ENCODE results near the gene DCTD.

The DCTD gene

GRCh38 chr4:182859730-182860129 lies 57.5 kb downstream of the DCTD start:
- no peaks in the 10 kb centered on the region for H3K27me3 ChIP-seq (ENCODE audit: control insufficient read depth, insufficient read depth, low read length)
- no peak overlapping the region for H3K4me3 ChIP-seq (ENCODE audit: low read length)
- H3K36me3 ChIP-seq (ENCODE audit: control insufficient read depth, insufficient read depth, low read length) = no peaks in the 10 kb centered on the region
- H3K4me1 ChIP-seq (ENCODE audit: control insufficient read depth, insufficient read depth, low read length) = peaks cover 22% of the 10 kb centered on the region
- no peak overlapping the region for H3K9ac ChIP-seq (ENCODE audit: low read length)
- H3K9me3 ChIP-seq (ENCODE audit: control insufficient read depth, low read length) = peaks cover 6% of the 10 kb centered on the region

GRCh38 chr4:182858711-182859110 lies 58.5 kb downstream of the DCTD start:
- no peaks in the 10 kb centered on the region for H3K27me3 ChIP-seq (ENCODE audit: control insufficient read depth, insufficient read depth, low read length)
- H3K4me1 ChIP-seq (ENCODE audit: control insufficient read depth, insufficient read depth, low read length) = peaks cover 19% of the 10 kb centered on the region
- H3K9ac ChIP-seq (ENCODE audit: low read length) = no peak overlapping the region
- peaks cover 6% of the 10 kb centered on the region for H3K9me3 ChIP-seq (ENCODE audit: control insufficient read depth, low read length)
- H3K4me3 ChIP-seq (ENCODE audit: low read length) = no peak overlapping the region
- H3K36me3 ChIP-seq (ENCODE audit: control insufficient read depth, insufficient read depth, low read length) = no peaks in the 10 kb centered on the region

- H3K4me3 ChIP-seq (ENCODE audit: low read length) = no peak overlapping the region
- peaks cover 6% of the 10 kb centered on the region for H3K9me3 ChIP-seq (ENCODE audit: control insufficient read depth, low read length)
- H3K9ac ChIP-seq (ENCODE audit: low read length) = no peak overlapping the region
- peaks cover 3% of the 10 kb centered on the region for H3K4me1 ChIP-seq (ENCODE audit: control insufficient read depth, insufficient read depth, low read length)
- H3K36me3 ChIP-seq (ENCODE audit: control insufficient read depth, insufficient read depth, low read length) = no peaks in the 10 kb centered on the region
- no peaks in the 10 kb centered on the region for H3K27me3 ChIP-seq (ENCODE audit: control insufficient read depth, insufficient read depth, low read length)
Observed at GRCh38 chr4:182856862-182857261, 60.3 kb downstream of the DCTD start.

- Histone ChIP-seq H3K9ac (ENCODE audit: low read length) (no peak overlapping the region), H3K4me1 (ENCODE audit: control insufficient read depth, insufficient read depth, low read length) (no peaks in the 10 kb centered on the region), H3K27me3 (ENCODE audit: control insufficient read depth, insufficient read depth, low read length) (no peaks in the 10 kb centered on the region), H3K36me3 (ENCODE audit: control insufficient read depth, insufficient read depth, low read length) (no peaks in the 10 kb centered on the region), H3K9me3 (ENCODE audit: control insufficient read depth, low read length) (peaks cover 6% of the 10 kb centered on the region), H3K4me3 (ENCODE audit: low read length) (no peak overlapping the region)
Observed at GRCh38 chr4:182855877-182856276, 61.3 kb downstream of the DCTD start.

- Histone ChIP-seq H3K36me3 (ENCODE audit: control insufficient read depth, insufficient read depth, low read length) (no peaks in the 10 kb centered on the region), H3K27me3 (ENCODE audit: control insufficient read depth, insufficient read depth, low read length) (no peaks in the 10 kb centered on the region), H3K9ac (ENCODE audit: low read length) (no peak overlapping the region)
Observed at GRCh38 chr4:182855312-182855711, 61.9 kb downstream of the DCTD start.

GRCh38 chr4:182854466-182854865 lies 62.7 kb downstream of the DCTD start:
- Histone ChIP-seq H3K27me3 (ENCODE audit: control insufficient read depth, insufficient read depth, low read length) (no peaks in the 10 kb centered on the region), H3K4me3 (ENCODE audit: low read length) (no peak overlapping the region), H3K36me3 (ENCODE audit: control insufficient read depth, insufficient read depth, low read length) (no peaks in the 10 kb centered on the region), H3K4me1 (ENCODE audit: control insufficient read depth, insufficient read depth, low read length) (no peaks in the 10 kb centered on the region), H3K9me3 (ENCODE audit: control insufficient read depth, low read length) (no peaks in the 10 kb centered on the region), H3K9ac (ENCODE audit: low read length) (no peak overlapping the region)

More at GRCh38 chr4:182855312-182855711, 61.9 kb downstream of the DCTD start:
- Histone ChIP-seq H3K9me3 (ENCODE audit: control insufficient read depth, low read length) (peaks cover 6% of the 10 kb centered on the region), H3K4me3 (ENCODE audit: low read length) (no peak overlapping the region), H3K4me1 (ENCODE audit: control insufficient read depth, insufficient read depth, low read length) (no peaks in the 10 kb centered on the region)

- H3K9ac ChIP-seq (ENCODE audit: low read length) = no peak overlapping the region
- no peaks in the 10 kb centered on the region for H3K4me1 ChIP-seq (ENCODE audit: control insufficient read depth, insufficient read depth, low read length)
- no peaks in the 10 kb centered on the region for H3K36me3 ChIP-seq (ENCODE audit: control insufficient read depth, insufficient read depth, low read length)
- H3K4me3 ChIP-seq (ENCODE audit: low read length) = no peak overlapping the region
- H3K9me3 ChIP-seq (ENCODE audit: control insufficient read depth, low read length) = no peaks in the 10 kb centered on the region
- no peaks in the 10 kb centered on the region for H3K27me3 ChIP-seq (ENCODE audit: control insufficient read depth, insufficient read depth, low read length)
Observed at GRCh38 chr4:182853731-182854330, 63.4 kb downstream of the DCTD start.

GRCh38 chr4:182848685-182849084 lies 68.5 kb downstream of the DCTD start:
- no peaks in the 10 kb centered on the region for H3K4me1 ChIP-seq (ENCODE audit: control insufficient read depth, insufficient read depth, low read length)
- no peak overlapping the region for H3K9ac ChIP-seq (ENCODE audit: low read length)
- H3K9me3 ChIP-seq (ENCODE audit: control insufficient read depth, low read length) = no peaks in the 10 kb centered on the region
- no peaks in the 10 kb centered on the region for H3K27me3 ChIP-seq (ENCODE audit: control insufficient read depth, insufficient read depth, low read length)
- H3K4me3 ChIP-seq (ENCODE audit: low read length) = no peak overlapping the region
- no peaks in the 10 kb centered on the region for H3K36me3 ChIP-seq (ENCODE audit: control insufficient read depth, insufficient read depth, low read length)

- Histone ChIP-seq H3K9ac (ENCODE audit: low read length) (no peak overlapping the region), H3K9me3 (ENCODE audit: control insufficient read depth, low read length) (no peaks in the 10 kb centered on the region), H3K4me3 (ENCODE audit: low read length) (no peak overlapping the region), H3K4me1 (ENCODE audit: control insufficient read depth, insufficient read depth, low read length) (no peaks in the 10 kb centered on the region), H3K27me3 (ENCODE audit: control insufficient read depth, insufficient read depth, low read length) (no peaks in the 10 kb centered on the region), H3K36me3 (ENCODE audit: control insufficient read depth, insufficient read depth, low read length) (no peaks in the 10 kb centered on the region)
Observed at GRCh38 chr4:182847576-182848450, 69.4 kb downstream of the DCTD start.

- Histone ChIP-seq H3K9ac (ENCODE audit: low read length) (no peak overlapping the region), H3K9me3 (ENCODE audit: control insufficient read depth, low read length) (no peaks in the 10 kb centered on the region), H3K36me3 (ENCODE audit: control insufficient read depth, insufficient read depth, low read length) (no peaks in the 10 kb centered on the region), H3K4me3 (ENCODE audit: low read length) (no peak overlapping the region), H3K27me3 (ENCODE audit: control insufficient read depth, insufficient read depth, low read length) (no peaks in the 10 kb centered on the region), H3K4me1 (ENCODE audit: control insufficient read depth, insufficient read depth, low read length) (no peaks in the 10 kb centered on the region)
Observed at GRCh38 chr4:182846036-182846435, 71.2 kb downstream of the DCTD start.

- Histone ChIP-seq H3K9ac (ENCODE audit: low read length) (no peak overlapping the region), H3K27me3 (ENCODE audit: control insufficient read depth, insufficient read depth, low read length) (no peaks in the 10 kb centered on the region), H3K4me1 (ENCODE audit: control insufficient read depth, insufficient read depth, low read length) (no peaks in the 10 kb centered on the region), H3K4me3 (ENCODE audit: low read length) (no peak overlapping the region), H3K36me3 (ENCODE audit: control insufficient read depth, insufficient read depth, low read length) (no peaks in the 10 kb centered on the region), H3K9me3 (ENCODE audit: control insufficient read depth, low read length) (no peaks in the 10 kb centered on the region)
Observed at GRCh38 chr4:182845618-182846017, 71.6 kb downstream of the DCTD start.

GRCh38 chr4:182843808-182844325 lies 73.3 kb downstream of the DCTD start:
- H3K9me3 ChIP-seq (ENCODE audit: control insufficient read depth, low read length) = no peaks in the 10 kb centered on the region
- H3K9ac ChIP-seq (ENCODE audit: low read length) = no peak overlapping the region
- no peaks in the 10 kb centered on the region for H3K27me3 ChIP-seq (ENCODE audit: control insufficient read depth, insufficient read depth, low read length)

More at GRCh38 chr4:182843808-182844325, 73.3 kb downstream of the DCTD start:
- H3K4me3 ChIP-seq (ENCODE audit: low read length) = no peak overlapping the region
- H3K4me1 ChIP-seq (ENCODE audit: control insufficient read depth, insufficient read depth, low read length) = no peaks in the 10 kb centered on the region
- no peaks in the 10 kb centered on the region for H3K36me3 ChIP-seq (ENCODE audit: control insufficient read depth, insufficient read depth, low read length)

All from mucosa of stomach (tissue), 1 donor.